Heart left ventricle (tissue), 16 donors: ENCODE measurements around the gene SERPINA6. TPM values are rescaled to one million over a fixed set of nuclear protein-coding genes. Genes with fewer than 3 reads are reported as not detected.

Source experiments
- ATAC-seq, 4 donors: fragments of 200-7000 bp; cut with Tn5 transposase; one replicate each; pipeline ENCODE4 v1.9.1; 2020 to 2022; ENCODE audit warnings: moderate library complexity in 4 of 4, mild to moderate bottlenecking in 3 of 4, moderate number of reproducible peaks in 1 of 4
- DNase-seq, 5 donors: peaks; one replicate each; pipeline ENCODE4 v3.0.0-alpha.2; 2020
- H3K27ac ChIP-seq, 12 donors: fragments of 200-600 bp; sonication (generic) in 4 of 12; one replicate each; pipeline versions ENCODE4 v1.5.0 to v1.8.0; 2016 to 2022; ENCODE audit warnings: mild to moderate bottlenecking in 2 of 12
- H3K27me3 ChIP-seq, 9 donors: fragments of 200-600 bp; sonication (generic) in 2 of 9; one replicate each; pipeline versions ENCODE4 v1.5.1 to v1.8.0; 2016 to 2022; ENCODE audit warnings: mild to moderate bottlenecking in 3 of 9
- H3K36me3 ChIP-seq, 9 donors: fragments of 200-600 bp; sonication (generic) in 2 of 9; one replicate each; pipeline versions ENCODE4 v1.5.0 to v1.8.0; 2018 to 2022; ENCODE audit warnings: mild to moderate bottlenecking in 2 of 9
- H3K4me1 ChIP-seq, 12 donors: fragments of 200-600 bp; sonication (generic) in 4 of 12; one replicate each; pipeline versions ENCODE4 v1.5.0 to v1.8.0; 2016 to 2022; ENCODE audit warnings: mild to moderate bottlenecking in 3 of 12
- H3K4me3 ChIP-seq, 12 donors: fragments of 200-600 bp; sonication (generic) in 4 of 12; one replicate each; pipeline versions ENCODE4 v1.5.0 to v1.8.0; 2017 to 2022; ENCODE audit warnings: mild to moderate bottlenecking in 9 of 12, moderate library complexity in 4 of 12
- H3K9me3 ChIP-seq, 12 donors: fragments of 200-600 bp; sonication (generic) in 4 of 12; one replicate each; pipeline versions ENCODE4 v1.5.0 to v1.8.0; 2016 to 2022; ENCODE audit warnings: mild to moderate bottlenecking in 1 of 12
- CTCF ChIP-seq, 12 donors: fragments of 200-600 bp; sonication (generic) in 4 of 12; IDR thresholded peaks; one replicate each; pipeline versions ENCODE4 v1.5.0 to v1.8.0; 2018 to 2022; ENCODE audit warnings: antibody characterized with exemption in 12 of 12, mild to moderate bottlenecking in 5 of 12
- POLR2A ChIP-seq, 2 donors: fragments of 450-650 bp; IDR thresholded peaks; one replicate each; pipeline ENCODE4 v1.6.1; 2017; ENCODE audit warnings: antibody characterized with exemption in 2 of 2, mild to moderate bottlenecking in 2 of 2, moderate library complexity in 2 of 2
- WGBS, 4 donors: extraction: QIAGEN DNeasy Blood & Tissue Kit in 2 of 4; methylation state at CpG; one replicate each; pipeline versions ENCODE4 v1.1.5 to v1.1.7; 2013 to 2018; 5-methylcytosine and 5-hydroxymethylcytosine counted together
- intact Hi-C, 10 donors: fragments of 100-400 bp; cut with DNase I; formaldehyde crosslinking; loops; one replicate each; pipeline versions ENCODE4 v1.11.1 to v1.14.2; 2022
- polyA plus RNA-seq, 2 donors: library from polyadenylated mRNA; stranded (reverse); fragments of 200-250 nt; gene quantifications; one replicate each; pipeline ENCODE4 v1.2.3, GENCODE V29; 2013
- total RNA-seq, 9 donors: library from RNA; depleted of rRNA in 2 of 9; stranded (reverse); fragments of >200 nt in 2 of 9; fragmentation: NEBNext Ultra II Directional in 3 of 9; extraction: Animal tissue kit (Norgen Biotek cat#: 25700) in 3 of 9; gene quantifications; one replicate each; pipeline versions ENCODE4 v1.1.0 to v1.2.4, GENCODE V29; 2016 to 2023
- donor health status: ischemic (EF 13 %, LVEDD 7.1; RV severe dilation, severe dysfunction).
- donor health status: healthy with polysubstance abuse.
- donor health status: DM: no; HTN: yes; CAD: no.
- donor health status: DM: no; HTN: no; CAD: no.
- donor health status: ischemic (EF 25% LVEDD 6.9; RV normal size, moderate dysfunction).
- donor health status: ischemic (EF 25% LVEDD 5.7; RV mildly dilated, moderate dysfunction).
- donor health status: healthy.
- donor health status: DM: yes; HTN: yes; CAD: no.
- donor health status: ischemic (EF 35%, LVEDD 5.7; RV mildly dilated, moderate dysfunction).
- donor health status: nonischemic (EF 11% LVEDD 7.7; RV severe dilation, severe dysfunction).
- donor health status: DM: yes; HTN: yes; CAD: no.
- donor health status: PGD.
- donor health status: ischemic (EF 29% LVEDD 5.4; RV normal size, mild dysfunction).
- donor health status: nonischemic (EF 23%, LVEDD 6.1; RV moderate dilation, normal function).

Gene SERPINA6
- total and polyA plus RNA-seq, 11 donors, result not detected

- intact Hi-C loops, result no loop called here
- Histone ChIP-seq H3K27ac (no peak overlapping the region), H3K4me1 (no peaks in the 10 kb centered on the region), H3K36me3 (no peaks in the 10 kb centered on the region), H3K4me3 (no peak overlapping the region), H3K9me3 (no peaks in the 10 kb centered on the region), H3K27me3 (peaks cover 0 to 5% (median 0%) of the 10 kb centered on the region in 9 donors)
- TF ChIP-seq CTCF (IDR thresholded peaks at IDR 0.05), result no peak
- WGBS, 4 donors, result 54 to 66% (median 60%) methylated on average over 8 to 9 of the region's 9 CpGs
- ATAC-seq, result no peak
- DNase-seq, result no peak
Observed at GRCh38 chr14:94295360-94296180, 27.6 kb downstream of the SERPINA6 start.

- 62 to 81% (median 70%) methylated on average over 3 of the region's 3 CpGs for WGBS, 4 donors
- Histone ChIP-seq H3K27ac (no peak overlapping the region), H3K27me3 (peaks cover 0 to 6% (median 0%) of the 10 kb centered on the region in 9 donors), H3K4me3 (no peak overlapping the region), H3K36me3 (no peaks in the 10 kb centered on the region), H3K4me1 (no peaks in the 10 kb centered on the region), H3K9me3 (no peaks in the 10 kb centered on the region)
- DNase-seq, result no peak
- no peak for TF ChIP-seq POLR2A (IDR thresholded peaks at IDR 0.05)
- TF ChIP-seq CTCF (IDR thresholded peaks at IDR 0.05), result no peak
- intact Hi-C loops, result no loop called here
- no peak for ATAC-seq
Observed at GRCh38 chr14:94293578-94293924, 29.6 kb downstream of the SERPINA6 start.

- ATAC-seq (peak in 1 of 4 donors; percentile 13), DNase-seq (no peak)
- no peak within 1 kb of the TSS for H3K27ac ChIP-seq
- WGBS, 4 donors, result 68 to 79% (median 72%) methylated on average over 8 to 10 of the region's 10 CpGs
- H3K36me3 ChIP-seq, result no peaks in the 10 kb centered on the region
- H3K27me3 ChIP-seq, result peaks cover 0 to 6% (median 0%) of the 10 kb centered on the region in 9 donors
- H3K9me3 ChIP-seq, result no peaks in the 10 kb centered on the region
- H3K4me3 ChIP-seq, result no peak within 1 kb of the TSS
- no peak for TF ChIP-seq POLR2A (IDR thresholded peaks at IDR 0.05)
- no peaks in the 10 kb centered on the region for H3K4me1 ChIP-seq
- intact Hi-C loops, result no loop called here
Observed at GRCh38 chr14:94292872-94293577, 30.1 kb downstream of the SERPINA6 start, which contains the start of gene SERPINA10. Gene SERPINA10, minus strand, starts transcription at chr14:94293268. Its CDS starts 2,675 bp downstream, at chr14:94290593.

GRCh38 chr14:94292526-94292871 lies 30.6 kb downstream of the SERPINA6 start:
- TF ChIP-seq POLR2A (IDR thresholded peaks at IDR 0.05), result no peak
- TF ChIP-seq CTCF (IDR thresholded peaks at IDR 0.05), result no peak
- WGBS, 4 donors, result 85 to 91% (median 88%) methylated on average over 2 to 3 of the region's 3 CpGs

More at GRCh38 chr14:94292526-94292871, 30.6 kb downstream of the SERPINA6 start:
- Histone ChIP-seq H3K4me3 (no peak overlapping the region), H3K9me3 (no peaks in the 10 kb centered on the region), H3K36me3 (no peaks in the 10 kb centered on the region), H3K27me3 (peaks cover 0 to 6% (median 0%) of the 10 kb centered on the region in 9 donors), H3K4me1 (no peaks in the 10 kb centered on the region), H3K27ac (no peak overlapping the region)
- DNase-seq (no peak), ATAC-seq (peak in 1 of 4 donors; percentile 13)
- intact Hi-C loops, result no loop called here
